Left ventricle myocardium inferior (tissue), 1 donor: Measurements from ENCODE around the gene MAGI1. TPM values are rescaled to one million over a fixed set of nuclear protein-coding genes. Genes with fewer than 3 reads are reported as not detected.
A peak's percentile ranks its signal among the peaks of the same experiment; 100 is the strongest.

ENCODE experiments used
- DNase-seq: peaks from one replicate; pipeline ENCODE4 v3.0.0-alpha.2; 2020
- H3K27ac ChIP-seq: fragments of 200-600 bp; replicated peaks from 2 replicates; pipeline ENCODE4 v1.8.0; 2021
- H3K27me3 ChIP-seq: fragments of 200-600 bp; 2 replicates; pipeline ENCODE4 v1.8.0; 2021; ENCODE audit warnings: low read depth
- H3K36me3 ChIP-seq: fragments of 200-600 bp; 2 replicates; pipeline ENCODE4 v1.8.0; 2021
- H3K4me1 ChIP-seq: fragments of 200-600 bp; 2 replicates; pipeline ENCODE4 v1.8.0; 2021
- H3K4me3 ChIP-seq: fragments of 200-600 bp; 2 replicates; pipeline ENCODE4 v1.8.0; 2021; ENCODE audit warnings: mild to moderate bottlenecking, moderate library complexity
- H3K9me3 ChIP-seq: fragments of 200-600 bp; replicated peaks from 2 replicates; pipeline ENCODE4 v1.8.0; 2021
- intact Hi-C: fragments of 100-400 bp; cut with micrococcal nuclease; formaldehyde crosslinking; loops from one replicate; pipeline ENCODE4 v1.11.0; 2022
- total RNA-seq: library from RNA; stranded (reverse); fragmentation: NEBNext Ultra II Directional; extraction: Animal tissue kit (Norgen Biotek cat#: 25700); gene quantifications from one replicate; pipeline ENCODE4 v1.2.1, GENCODE V29; 2021
- TF ChIP-seq, protein P1 (sequence below): fragments of 200-600 bp; IDR thresholded peaks from 2 replicates; pipeline ENCODE4 v1.8.0; 2021; ENCODE audit warnings: antibody characterized with exemption, mild to moderate bottlenecking, borderline replicate concordance
- donor health status: DM: no; HTN: yes; CAD: no; lungs with severe emphysema.

MAGI1 gene
- total RNA-seq, 1 donor from 2014 or later, result 36.6 TPM

- Histone ChIP-seq H3K4me3 (no peak overlapping the region), H3K4me1 (peaks cover 10% of the 10 kb centered on the region), H3K9me3 (no peaks in the 10 kb centered on the region), H3K27ac (no peak overlapping the region), H3K36me3 (peaks cover 12% of the 10 kb centered on the region), H3K27me3 (no peaks in the 10 kb centered on the region)
- intact Hi-C loops, result loop anchor here (5.0 kb wide), 2 partner anchors 234 to 294 kb away; no protein-coding TSS in a partner anchor
- TF ChIP-seq, protein P1, sequence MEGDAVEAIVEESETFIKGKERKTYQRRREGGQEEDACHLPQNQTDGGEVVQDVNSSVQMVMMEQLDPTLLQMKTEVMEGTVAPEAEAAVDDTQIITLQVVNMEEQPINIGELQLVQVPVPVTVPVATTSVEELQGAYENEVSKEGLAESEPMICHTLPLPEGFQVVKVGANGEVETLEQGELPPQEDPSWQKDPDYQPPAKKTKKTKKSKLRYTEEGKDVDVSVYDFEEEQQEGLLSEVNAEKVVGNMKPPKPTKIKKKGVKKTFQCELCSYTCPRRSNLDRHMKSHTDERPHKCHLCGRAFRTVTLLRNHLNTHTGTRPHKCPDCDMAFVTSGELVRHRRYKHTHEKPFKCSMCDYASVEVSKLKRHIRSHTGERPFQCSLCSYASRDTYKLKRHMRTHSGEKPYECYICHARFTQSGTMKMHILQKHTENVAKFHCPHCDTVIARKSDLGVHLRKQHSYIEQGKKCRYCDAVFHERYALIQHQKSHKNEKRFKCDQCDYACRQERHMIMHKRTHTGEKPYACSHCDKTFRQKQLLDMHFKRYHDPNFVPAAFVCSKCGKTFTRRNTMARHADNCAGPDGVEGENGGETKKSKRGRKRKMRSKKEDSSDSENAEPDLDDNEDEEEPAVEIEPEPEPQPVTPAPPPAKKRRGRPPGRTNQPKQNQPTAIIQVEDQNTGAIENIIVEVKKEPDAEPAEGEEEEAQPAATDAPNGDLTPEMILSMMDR, result no peak
- no peak for DNase-seq
Measured at GRCh38 chr3:65438612-65439011, 600.1 kb downstream of the MAGI1 start.

- TF ChIP-seq, protein P1, result no peak
- intact Hi-C loops, result loop anchor here (5.0 kb wide), 2 partner anchors 234 to 294 kb away; no protein-coding TSS in a partner anchor
- Histone ChIP-seq H3K27ac (no peak overlapping the region), H3K9me3 (no peaks in the 10 kb centered on the region), H3K4me3 (no peak overlapping the region), H3K4me1 (peaks cover 14% of the 10 kb centered on the region), H3K27me3 (no peaks in the 10 kb centered on the region), H3K36me3 (peaks cover 12% of the 10 kb centered on the region)
- DNase-seq, result no peak
Measured at GRCh38 chr3:65438096-65438495, 600.6 kb downstream of the MAGI1 start.

DNA sequence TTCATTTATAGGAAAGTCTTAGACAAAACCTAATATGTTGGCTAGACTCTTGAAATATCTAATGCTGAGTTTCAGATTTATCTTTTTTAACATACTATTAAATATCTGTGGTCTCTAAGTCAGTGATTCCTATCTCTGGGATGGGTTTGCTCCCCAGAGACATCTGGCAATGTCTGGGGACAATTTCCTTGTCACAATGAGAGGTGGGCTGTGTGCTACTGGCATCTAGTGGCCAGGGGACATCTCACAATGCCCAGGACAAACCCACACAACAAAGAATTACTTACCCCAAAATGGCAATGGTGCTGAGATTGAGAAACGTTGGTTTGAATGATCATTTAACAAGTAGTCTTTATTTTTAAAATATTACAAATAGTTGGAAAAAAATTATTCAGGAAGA lies 602.1 kb downstream of the MAGI1 start:
- intact Hi-C loops, result loop anchor here (5.0 kb wide), 2 partner anchors 236 to 296 kb away; no protein-coding TSS in a partner anchor
- no peak overlapping the region for H3K4me3 ChIP-seq
- H3K4me1 ChIP-seq, result peaks cover 22% of the 10 kb centered on the region
- H3K36me3 ChIP-seq, result peaks cover 12% of the 10 kb centered on the region
- DNase-seq, result no peak
- no peaks in the 10 kb centered on the region for H3K27me3 ChIP-seq
- H3K9me3 ChIP-seq, result no peaks in the 10 kb centered on the region
- TF ChIP-seq, protein P1, result peak; percentile 55
- no peak overlapping the region for H3K27ac ChIP-seq

GRCh38 chr3:65433480-65433879 lies 605.2 kb downstream of the MAGI1 start:
- no peaks in the 10 kb centered on the region for H3K27me3 ChIP-seq
- no peak overlapping the region for H3K27ac ChIP-seq
- H3K9me3 ChIP-seq, result no peaks in the 10 kb centered on the region
- TF ChIP-seq, protein P1, result no peak
- intact Hi-C loops, result no loop called here
- H3K4me1 ChIP-seq, result peaks cover 15% of the 10 kb centered on the region
- no peak overlapping the region for H3K4me3 ChIP-seq
- DNase-seq, result no peak
- peaks cover 38% of the 10 kb centered on the region for H3K36me3 ChIP-seq

- Histone ChIP-seq H3K4me1 (peaks cover 15% of the 10 kb centered on the region), H3K9me3 (no peaks in the 10 kb centered on the region), H3K36me3 (peaks cover 34% of the 10 kb centered on the region), H3K27ac (no peak overlapping the region), H3K4me3 (no peak overlapping the region), H3K27me3 (no peaks in the 10 kb centered on the region)
- intact Hi-C loops, result no loop called here
- DNase-seq, result no peak
- TF ChIP-seq, protein P1, result no peak
Measured at GRCh38 chr3:65432388-65433003, 606.2 kb downstream of the MAGI1 start.
